ENCODE data around the gene DBNDD2. TPM values are rescaled to one million over a fixed set of nuclear protein-coding genes. Genes with fewer than 3 reads are reported as not detected.

DBNDD2 gene
- total RNA-seq, 1 donor from 2014 or later = 18.1 TPM

- Mint-ChIP-seq H3K9me3 (no peaks in the 10 kb centered on the region), H3K4me3 (peak overlapping the region; percentile 97), H3K27me3 (ENCODE audit: low read depth) (no peaks in the 10 kb centered on the region), H3K27ac (ENCODE audit: unreplicated experiment) (peak overlapping the region; percentile 97), H3K36me3 (ENCODE audit: low read depth) (peaks cover 4% of the 10 kb centered on the region), H3K4me1 (peaks cover 22% of the 10 kb centered on the region)
- DNase-seq (ENCODE audit: low read depth, low spot score) = no peak
- no peak for TF ChIP-seq CTCF (conservative IDR thresholded peaks at IDR 0.05)
Observed at GRCh38 chr20:45363611-45364492, 44.2 kb upstream of the DBNDD2 start.

GRCh38 chr20:45365444-45365970 is 42.6 kb upstream of the DBNDD2 start:
- Mint-ChIP-seq H3K4me1 (peaks cover 22% of the 10 kb centered on the region), H3K36me3 (ENCODE audit: low read depth) (peaks cover 4% of the 10 kb centered on the region), H3K4me3 (peak overlapping the region; percentile 97), H3K9me3 (no peaks in the 10 kb centered on the region), H3K27ac (ENCODE audit: unreplicated experiment) (no peak overlapping the region), H3K27me3 (ENCODE audit: low read depth) (no peaks in the 10 kb centered on the region)
- DNase-seq (ENCODE audit: low read depth, low spot score) = no peak
- TF ChIP-seq CTCF (conservative IDR thresholded peaks at IDR 0.05) = no peak

GRCh38 chr20:45366192-45366591 is 41.9 kb upstream of the DBNDD2 start:
- DNase-seq (ENCODE audit: low read depth, low spot score) = no peak
- Mint-ChIP-seq H3K36me3 (ENCODE audit: low read depth) (peaks cover 4% of the 10 kb centered on the region), H3K4me3 (peak overlapping the region; percentile 97), H3K27ac (ENCODE audit: unreplicated experiment) (no peak overlapping the region), H3K9me3 (no peaks in the 10 kb centered on the region), H3K4me1 (peaks cover 22% of the 10 kb centered on the region), H3K27me3 (ENCODE audit: low read depth) (no peaks in the 10 kb centered on the region)
- TF ChIP-seq CTCF (conservative IDR thresholded peaks at IDR 0.05) = no peak

- Mint-ChIP-seq H3K36me3 (ENCODE audit: low read depth) (peaks cover 4% of the 10 kb centered on the region), H3K27me3 (ENCODE audit: low read depth) (no peaks in the 10 kb centered on the region), H3K27ac (ENCODE audit: unreplicated experiment) (no peak overlapping the region), H3K9me3 (no peaks in the 10 kb centered on the region), H3K4me1 (peaks cover 22% of the 10 kb centered on the region), H3K4me3 (peak overlapping the region; percentile 31)
- TF ChIP-seq CTCF (conservative IDR thresholded peaks at IDR 0.05) = no peak
- no peak for DNase-seq (ENCODE audit: low read depth, low spot score)
Observed at GRCh38 chr20:45366631-45367030, 41.5 kb upstream of the DBNDD2 start.

GRCh38 chr20:45367126-45367525 is 41.0 kb upstream of the DBNDD2 start:
- peaks cover 4% of the 10 kb centered on the region for H3K36me3 Mint-ChIP-seq (ENCODE audit: low read depth)
- no peaks in the 10 kb centered on the region for H3K27me3 Mint-ChIP-seq (ENCODE audit: low read depth)
- H3K9me3 Mint-ChIP-seq = no peaks in the 10 kb centered on the region
- TF ChIP-seq CTCF (conservative IDR thresholded peaks at IDR 0.05) = no peak
- H3K4me1 Mint-ChIP-seq = peaks cover 22% of the 10 kb centered on the region
- no peak for DNase-seq (ENCODE audit: low read depth, low spot score)
- H3K27ac Mint-ChIP-seq (ENCODE audit: unreplicated experiment) = no peak overlapping the region
- peak overlapping the region; percentile 31 for H3K4me3 Mint-ChIP-seq

Measured in neural crest cell (in vitro differentiated cells).